Activated CD8-positive, alpha-beta memory T cell treated with anti-CD3 and anti-CD28 coated beads, Interleukin-2, amount 50 U/mL, for 4 hours (primary cell): ENCODE results near the gene SMDT1.
"Not testable (repeated sequence)": the region's sequence is repeated elsewhere in the genome, so short reads cannot be mapped to it uniquely, and the experiment has no call there.

Experiments
- DNase-seq: peaks from one replicate; pipeline ENCODE4 v3.0.0-alpha.2; 2020

SMDT1 gene

DNA sequence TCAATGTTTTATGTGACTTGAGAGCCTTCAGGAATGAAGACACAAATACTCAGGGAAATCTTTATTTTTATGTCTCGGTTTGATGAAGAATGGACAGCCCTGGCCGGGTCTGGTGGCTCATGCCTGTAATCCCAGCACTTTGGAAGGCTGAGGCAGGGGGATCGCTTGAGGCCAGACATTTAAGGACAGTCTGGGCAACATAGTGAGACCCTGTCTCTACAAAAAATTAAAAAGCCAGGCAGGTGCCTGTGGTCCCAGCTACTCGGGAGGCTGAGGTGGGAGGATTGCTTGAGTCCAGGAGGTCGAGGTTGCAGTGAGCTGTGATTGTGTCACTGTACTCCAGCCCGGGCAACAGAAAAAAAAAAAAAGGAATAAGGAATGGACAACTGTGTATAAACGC lies 8.0 kb upstream of the SMDT1 start:
- not testable (repeated sequence) for DNase-seq

DNA sequence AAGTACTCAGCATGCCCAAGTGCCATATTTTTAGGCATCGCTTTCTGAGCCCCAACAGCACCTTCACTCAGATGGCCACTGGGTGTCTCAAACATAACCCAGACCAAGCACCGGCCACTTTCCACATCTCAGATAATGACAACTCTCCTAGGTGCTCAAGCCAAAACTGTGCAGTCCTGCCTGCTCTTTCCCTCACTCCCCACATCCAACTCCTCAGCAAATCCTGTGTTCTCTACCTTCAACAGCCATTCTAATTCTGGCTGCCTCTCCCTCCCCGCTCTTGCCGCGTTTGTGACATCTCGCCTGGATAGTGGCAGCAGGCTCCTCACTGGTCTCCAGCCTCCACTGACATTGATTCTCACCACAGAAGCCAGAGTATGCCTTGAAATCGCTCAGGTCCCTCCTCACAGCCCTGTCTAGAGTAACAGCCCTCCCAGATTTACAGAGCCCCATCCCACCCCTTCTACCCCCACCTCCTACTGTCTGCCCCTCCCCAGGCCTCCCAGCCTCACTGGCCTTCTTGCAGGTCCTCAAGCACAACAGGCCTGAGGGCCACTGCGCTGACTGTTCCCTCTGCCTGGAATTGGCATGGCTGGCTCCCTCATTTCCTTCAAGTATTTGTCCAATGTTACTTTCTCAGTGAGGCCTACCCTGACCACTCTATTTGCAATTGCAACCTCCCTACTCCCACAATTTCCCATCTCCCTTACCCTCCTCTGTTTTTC lies 6.7 kb upstream of the SMDT1 start:
- no peak for DNase-seq

DNA sequence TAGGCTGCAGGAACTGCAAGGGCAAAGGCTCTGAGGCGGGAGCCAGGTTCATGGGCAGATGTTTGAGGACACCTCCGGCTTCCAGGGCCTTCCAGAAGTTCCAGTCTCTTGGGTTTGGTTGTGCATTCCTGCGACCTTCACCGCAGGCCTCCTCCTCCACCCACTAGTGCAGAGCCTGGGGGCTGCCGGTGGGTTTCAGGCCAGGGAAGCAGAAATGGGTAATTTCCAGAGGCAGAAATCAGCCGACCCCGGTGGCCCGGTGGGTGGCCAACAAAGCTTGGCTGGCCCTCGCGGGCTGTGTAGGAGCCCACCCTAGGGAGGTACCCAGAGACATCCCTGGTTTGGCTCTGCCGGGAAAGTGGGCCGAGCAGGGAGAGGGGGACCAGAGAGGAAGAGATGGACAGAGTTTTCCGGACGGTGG lies 5.9 kb upstream of the SMDT1 start:
- DNase-seq, result no peak

DNA sequence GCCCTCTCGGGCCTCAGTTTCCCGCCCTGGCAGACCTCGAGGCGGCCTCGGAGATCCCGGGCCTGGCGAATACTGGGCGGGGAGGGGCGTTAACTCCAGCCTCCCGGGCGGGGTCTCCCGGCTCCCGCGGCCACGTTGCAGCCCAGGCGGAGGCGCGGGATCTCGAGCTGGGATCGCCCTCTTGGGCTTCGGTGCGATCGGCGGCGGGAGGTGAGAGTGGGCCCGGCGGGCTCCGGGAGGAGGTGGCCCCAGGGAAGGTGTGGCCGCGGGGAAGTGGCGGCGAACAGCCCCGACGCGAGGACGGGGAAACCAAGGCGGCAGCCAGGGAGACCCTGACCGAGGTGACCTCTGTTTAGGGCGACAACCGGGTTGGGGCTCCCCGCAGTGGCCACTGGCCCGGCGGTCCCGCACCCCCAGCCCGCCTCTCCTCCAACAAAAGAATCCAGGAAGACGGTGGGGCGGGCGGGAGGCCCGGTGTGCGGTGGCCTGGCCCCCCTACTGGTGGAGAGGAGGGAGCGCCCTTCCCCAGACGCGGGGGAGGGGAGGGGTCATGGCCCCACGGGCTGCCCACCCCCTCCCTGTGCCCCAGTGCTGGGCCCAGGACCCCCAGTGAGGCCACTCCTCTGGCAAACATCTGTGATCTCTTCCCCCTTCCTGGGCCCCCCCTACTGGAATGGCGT lies 5.2 kb upstream of the SMDT1 start, which contains the start of gene PHETA2:
Gene PHETA2, plus strand, starts transcription at position 117 of the 680 bp plus-strand sequence. CDS start 3,046 bp downstream, outside the sequence.
- DNase-seq, result peak; percentile 55

DNA sequence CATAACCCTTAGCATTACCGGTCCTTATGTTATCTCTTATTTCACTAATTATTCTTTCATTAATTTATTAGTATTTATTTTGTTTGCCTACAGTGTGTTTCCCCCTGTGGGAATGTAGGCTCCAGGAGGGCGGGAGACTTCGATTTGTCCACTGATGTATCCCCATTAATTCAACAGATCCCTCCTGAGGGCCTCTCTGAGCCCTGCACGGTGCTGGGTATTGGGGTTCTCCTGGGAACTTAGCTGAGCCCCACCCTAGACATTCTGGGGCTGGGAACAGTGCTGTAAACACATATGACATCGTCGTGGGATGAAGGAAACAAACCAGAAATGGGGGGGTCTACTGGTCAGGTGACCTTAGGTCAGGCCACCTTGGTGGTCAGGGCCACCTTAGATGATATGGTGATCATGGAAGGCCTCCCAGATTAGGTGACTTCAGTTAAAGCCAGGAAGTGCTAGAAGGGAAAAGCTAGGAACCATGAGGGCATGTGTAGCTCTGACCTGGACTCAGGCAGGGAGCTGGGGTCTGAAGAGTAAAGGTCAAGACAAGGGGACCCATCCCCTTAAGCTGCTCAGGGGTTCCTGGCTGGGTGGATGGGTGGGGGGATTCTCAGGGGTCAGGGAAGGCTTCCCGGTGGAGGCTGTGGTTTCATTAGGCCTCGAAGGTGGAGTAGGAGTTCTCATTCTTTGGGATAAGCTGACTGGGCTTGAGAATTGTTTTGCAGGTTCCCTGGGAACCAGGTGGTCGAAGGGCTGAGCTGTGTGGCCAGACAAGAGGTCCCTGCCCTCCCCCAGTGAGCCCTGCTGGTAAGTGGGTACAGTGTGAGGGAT lies 4.4 kb upstream of the SMDT1 start:
- DNase-seq, result no peak

DNA sequence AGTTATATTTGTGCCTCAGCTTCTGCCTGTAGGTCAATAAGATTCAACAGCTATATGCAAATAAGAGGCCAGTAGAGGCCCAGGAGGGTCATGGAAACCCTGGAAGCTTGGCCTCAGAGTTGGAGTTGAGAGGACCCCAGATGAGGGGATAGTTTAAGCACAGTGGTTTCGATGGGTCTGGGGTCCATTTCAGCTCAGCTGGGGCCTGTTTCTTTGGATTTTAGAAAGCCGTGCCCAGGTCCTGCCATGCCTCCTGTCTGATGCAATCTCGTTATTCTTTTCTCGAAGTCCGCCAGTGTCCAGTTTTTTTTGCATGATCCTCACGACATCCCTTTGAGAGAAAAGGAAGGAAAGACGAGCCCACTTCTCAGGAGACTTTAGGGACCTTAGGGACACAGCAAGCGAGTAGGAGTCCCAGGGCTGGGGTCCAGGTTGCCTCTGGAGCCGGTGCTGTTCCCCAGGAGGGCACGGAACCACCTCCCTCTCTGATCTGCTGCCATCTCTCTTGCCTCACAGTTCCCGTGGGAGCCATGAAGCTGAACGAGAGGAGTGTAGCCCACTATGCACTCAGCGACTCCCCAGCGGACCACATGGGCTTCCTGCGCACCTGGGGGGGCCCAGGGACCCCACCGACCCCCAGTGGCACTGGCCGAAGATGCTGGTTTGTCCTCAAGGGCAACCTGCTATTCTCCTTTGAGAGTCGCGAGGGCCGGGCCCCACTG lies 2.6 kb upstream of the SMDT1 start:
- no peak for DNase-seq

DNA sequence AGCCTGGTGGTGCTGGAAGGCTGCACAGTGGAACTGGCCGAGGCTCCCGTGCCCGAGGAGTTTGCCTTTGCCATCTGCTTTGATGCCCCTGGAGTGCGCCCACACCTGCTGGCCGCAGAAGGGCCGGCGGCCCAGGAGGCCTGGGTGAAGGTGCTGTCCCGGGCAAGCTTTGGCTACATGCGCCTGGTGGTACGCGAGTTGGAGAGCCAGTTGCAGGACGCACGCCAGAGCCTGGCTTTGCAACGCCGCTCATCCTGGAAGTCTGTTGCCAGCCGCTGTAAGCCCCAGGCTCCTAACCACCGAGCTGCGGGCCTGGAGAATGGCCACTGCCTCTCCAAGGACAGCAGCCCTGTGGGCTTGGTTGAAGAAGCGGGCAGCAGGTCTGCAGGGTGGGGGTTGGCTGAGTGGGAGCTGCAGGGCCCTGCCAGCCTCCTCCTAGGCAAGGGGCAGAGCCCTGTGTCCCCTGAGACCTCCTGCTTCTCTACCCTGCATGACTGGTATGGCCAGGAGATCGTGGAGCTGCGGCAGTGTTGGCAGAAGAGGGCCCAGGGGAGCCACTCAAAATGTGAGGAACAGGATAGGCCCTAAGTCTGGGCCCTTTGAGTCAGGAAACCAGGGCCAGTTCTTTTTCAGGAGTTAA lies 1.9 kb upstream of the SMDT1 start:
- no peak for DNase-seq

DNA sequence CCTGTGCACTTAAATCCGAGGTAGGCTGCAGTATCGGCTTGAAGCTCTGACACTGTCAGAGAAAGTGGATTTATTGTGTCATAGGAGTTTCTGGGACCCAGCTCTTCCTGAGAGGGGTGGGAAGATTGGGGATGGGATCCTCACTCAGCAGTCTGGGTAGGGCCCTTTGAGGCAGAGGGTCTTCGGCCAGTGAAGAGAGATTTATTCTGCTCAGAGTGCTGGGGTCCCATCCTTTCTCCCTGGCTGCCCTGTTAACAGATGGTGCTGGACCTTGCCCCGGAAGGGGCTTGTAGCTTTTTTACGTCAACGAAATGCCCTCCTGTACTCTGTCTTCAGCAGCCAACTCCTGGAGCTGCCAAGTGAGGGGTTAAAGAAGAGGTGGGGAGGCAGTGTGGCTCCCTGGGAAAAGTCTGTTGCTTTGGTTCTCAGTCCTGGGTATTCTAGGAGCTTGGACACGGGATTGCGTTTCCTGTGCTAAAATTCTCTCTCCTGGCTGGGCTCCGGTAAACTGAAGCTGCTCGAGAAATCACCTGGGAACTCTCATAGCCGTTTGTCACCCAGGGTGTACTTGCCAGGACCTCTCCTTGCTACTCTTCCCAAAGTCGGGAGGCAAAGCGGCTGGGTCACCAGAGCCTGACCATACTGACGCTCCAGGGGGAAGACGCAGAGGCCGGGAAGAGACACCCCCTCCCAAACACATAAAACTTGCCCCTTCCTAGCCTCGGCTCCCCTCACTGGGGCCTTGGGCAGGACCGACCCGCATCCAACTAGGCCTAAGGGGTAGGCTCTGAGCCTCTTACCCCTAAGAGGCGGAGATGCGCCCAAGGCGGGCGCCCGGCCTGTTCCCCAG lies 806 bp upstream of the SMDT1 start:
- peak; percentile 29 for DNase-seq

DNA sequence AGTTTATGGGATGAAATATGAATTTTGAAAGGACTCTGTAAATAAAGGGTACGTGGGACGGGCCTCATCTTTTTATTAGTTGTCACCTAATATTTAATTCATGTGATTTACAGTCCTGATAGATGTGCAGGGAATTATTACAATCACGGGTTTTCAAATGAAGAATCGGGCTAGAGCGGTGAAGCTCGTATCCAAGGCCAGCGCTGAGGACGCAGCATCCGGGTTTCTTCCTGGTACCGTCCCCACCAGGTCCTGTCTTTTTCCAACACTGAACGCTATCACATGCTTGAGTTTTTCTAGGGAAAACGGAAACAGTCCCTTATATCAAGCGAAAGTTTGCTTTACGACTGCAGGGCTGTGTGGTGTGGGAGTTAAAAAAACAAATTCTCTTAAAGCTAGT lies 787 bp downstream of the SMDT1 start:
- DNase-seq, result no peak

DNA sequence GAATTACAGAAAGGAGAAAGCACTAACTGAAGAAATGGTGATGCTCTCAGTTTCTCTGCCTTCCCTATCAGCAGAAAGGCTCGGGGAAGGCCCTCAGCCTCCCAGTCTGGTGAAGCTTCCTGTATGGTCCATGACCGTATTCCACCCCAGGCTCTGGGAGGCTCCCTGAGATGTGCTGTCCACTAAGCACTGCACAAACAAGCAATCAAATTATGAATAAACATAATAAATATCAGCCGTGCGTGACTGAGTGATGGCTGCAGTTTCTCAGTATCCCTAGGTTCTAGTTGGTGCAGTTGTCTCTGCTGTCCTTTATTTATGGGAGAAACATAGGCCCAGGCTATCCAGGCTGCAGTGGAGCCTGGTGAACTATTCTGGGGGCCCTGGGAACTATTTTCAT lies 3.6 kb downstream of the SMDT1 start:
- DNase-seq, result no peak

DNA sequence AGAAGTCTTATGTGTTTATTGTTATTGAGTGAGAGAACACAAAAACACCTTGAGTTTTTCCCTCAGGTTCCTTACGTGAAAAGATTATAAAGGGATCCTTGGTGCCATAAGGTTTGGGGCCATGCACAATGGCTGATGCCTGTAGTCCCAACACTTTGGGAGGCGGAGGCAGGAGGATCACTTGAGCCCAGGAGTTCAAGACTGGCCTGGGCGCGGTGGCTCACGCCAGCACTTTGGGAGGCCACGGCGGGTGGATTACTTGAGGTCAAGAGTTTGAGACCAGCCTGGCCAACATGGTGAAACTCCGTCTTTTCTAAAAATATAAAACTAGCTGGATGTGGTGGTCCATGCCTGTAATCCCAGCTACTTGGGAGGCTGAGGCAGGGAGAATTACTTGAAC lies 5.4 kb downstream of the SMDT1 start:
- no peak for DNase-seq

DNA sequence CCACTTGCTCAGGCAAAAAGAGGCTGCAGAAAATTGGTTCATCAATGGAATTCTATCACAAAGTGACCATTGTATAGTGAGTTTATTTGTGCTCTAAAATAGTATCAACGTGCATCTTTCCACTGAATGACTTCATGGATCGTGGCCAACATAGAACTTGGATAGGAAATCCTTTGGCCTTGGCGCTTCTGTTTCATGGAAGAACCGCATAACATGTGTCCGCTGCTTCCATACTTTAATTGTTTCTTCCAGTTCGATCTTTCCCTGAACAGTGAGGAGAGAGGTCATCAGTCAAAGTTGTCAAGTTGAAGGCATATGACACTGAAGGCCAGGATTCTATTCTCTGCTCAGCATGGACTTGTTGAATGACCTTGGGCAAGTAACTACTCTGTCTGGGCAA lies 6.6 kb downstream of the SMDT1 start:
- no peak for DNase-seq

DNA sequence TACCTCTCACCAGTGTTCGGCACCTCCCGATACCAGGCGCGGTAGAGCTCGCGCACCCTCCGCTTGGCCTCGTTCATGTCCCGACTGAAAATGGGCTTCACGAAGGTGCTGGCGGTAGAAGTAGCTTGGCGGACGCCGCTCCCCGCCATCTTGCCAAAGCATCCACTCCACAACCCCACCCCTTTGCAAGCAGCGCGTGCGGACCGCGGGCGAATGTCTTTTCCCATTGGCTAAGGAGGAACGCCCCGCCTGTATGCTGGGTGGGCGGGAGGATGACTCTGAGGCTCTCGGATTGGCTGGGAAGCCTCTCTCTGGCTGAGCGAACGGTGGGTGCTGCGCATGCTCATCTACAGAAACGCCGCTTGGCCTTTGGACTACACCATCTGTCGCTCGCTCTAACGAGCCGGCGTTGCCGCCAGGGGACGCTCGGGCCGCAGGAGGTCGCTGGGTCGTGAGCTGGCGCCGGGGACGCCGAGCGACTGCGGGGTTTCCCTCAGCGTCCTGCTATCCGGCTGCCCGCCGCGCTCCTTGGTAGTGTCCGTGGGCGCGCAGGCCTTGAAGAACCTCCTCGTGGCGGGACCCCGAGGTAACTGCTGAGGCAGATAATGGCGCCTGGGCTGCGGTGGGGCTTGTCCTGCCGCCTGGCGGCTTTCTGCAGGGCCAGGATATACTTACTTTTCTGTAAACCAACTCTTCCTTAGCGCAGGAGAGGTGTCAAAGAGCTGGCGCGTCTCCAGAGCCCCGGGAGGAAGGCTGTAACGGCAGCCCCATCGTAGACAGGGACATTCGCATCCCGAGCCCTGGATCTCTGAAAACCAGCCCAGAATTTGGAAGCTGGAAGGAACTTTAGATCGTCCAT lies 11.3 kb downstream of the SMDT1 start, which contains the start of gene NDUFA6:
Gene NDUFA6, minus strand, starts transcription at position 177 of the 859 bp plus-strand sequence. Its CDS starts 28 bp downstream, at position 149.
- DNase-seq, result peak; percentile 97

DNA sequence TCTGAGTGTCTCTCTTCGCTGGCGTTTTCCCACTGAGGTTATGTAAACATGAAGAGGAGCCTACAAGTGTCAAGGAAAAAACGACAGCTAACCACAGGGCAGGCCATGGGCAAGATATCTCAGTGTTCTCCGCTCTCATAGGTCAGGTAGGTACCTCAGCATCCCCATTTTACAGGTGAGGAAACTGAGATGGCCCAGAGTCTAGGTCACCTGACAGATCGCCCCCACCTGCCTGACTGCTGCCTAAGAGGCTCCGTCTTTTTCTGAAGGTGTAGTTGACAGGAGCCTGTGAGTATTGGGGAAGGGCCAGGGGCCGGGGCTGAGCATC lies 11.9 kb downstream of the SMDT1 start:
- no peak for DNase-seq

DNA sequence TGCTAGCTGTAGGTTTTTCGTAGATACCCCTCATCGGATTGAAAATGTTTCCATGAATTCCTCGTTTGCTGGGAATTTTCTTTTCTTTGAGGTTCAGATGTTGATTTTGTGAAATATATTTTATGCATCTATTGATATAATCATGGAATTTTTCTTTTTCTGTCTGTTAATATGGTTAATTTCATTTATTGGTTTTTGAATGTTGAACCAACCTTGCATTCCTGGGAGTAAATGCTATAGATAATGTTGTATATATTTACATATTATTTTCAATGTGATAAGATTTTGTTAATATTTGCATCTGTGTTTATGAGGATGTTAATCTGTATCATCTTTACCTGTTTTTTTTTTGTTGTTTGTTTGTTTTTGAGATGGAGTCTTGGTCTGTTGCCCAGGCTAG lies 21.7 kb downstream of the SMDT1 start:
- no peak for DNase-seq

DNA sequence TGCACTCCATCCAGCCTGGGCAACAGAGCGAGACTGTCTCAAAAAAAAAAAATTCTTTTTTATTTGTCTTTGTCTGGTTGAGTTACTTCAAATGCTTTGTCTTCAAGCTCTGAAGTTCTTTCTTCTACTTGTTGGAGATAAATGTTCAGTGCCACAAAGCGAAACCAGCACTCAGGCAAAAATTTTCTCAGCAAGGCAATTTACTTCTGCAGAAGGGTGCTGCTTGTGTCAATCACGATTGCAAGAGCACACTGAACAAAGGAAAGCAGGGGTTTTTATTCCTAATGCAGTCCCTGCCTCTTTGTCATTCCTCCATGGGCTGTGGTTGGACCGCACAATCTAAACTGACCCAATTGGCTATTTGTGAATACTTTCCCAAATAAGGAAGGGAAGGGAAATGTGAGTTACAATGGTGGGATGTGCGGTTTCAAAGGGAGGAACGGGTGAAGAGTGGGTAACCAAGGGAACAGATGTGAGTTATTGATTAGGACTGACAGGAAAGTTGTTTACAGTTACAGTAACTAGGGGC lies 24.9 kb downstream of the SMDT1 start:
- DNase-seq, result not testable (repeated sequence)

DNA sequence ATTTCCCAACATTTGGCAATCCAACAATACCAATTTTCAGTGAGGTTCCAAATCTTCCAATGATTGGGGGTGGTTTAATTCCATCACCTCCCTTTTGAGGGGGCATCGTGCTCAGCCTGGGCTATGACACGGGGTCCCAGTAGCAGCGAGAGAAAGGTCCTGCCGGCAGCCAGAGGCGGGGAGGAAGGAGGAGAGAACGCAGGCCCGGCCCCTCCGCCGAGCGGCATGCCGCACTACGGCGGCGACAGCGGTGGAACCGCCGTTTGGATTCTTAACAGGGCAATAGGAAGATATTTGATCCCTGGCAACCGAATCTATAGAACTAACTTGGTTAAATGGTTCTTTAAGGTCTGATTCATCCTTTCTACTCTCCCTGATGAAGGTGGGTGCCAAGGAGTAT lies 29.3 kb downstream of the SMDT1 start:
- DNase-seq, result no peak

DNA sequence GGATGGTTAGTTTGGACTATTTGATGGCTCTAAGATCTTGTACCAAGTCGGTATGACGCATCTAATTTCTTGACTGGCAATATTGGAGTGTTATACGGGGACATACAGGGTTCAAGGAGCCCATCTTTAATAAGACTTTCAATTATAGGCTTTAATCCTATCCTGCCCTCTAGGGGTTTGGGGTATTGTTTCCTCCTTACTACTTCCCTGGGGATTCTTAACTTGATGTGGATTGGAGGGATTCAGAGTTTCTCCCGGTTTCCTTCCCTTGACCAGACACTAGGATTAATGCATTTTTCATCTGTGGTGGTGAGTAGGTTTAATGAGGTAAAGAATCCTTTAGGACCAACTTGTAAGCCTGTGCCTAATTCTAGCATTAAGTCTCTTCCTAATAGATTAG lies 32.3 kb downstream of the SMDT1 start:
- DNase-seq, result no peak

DNA sequence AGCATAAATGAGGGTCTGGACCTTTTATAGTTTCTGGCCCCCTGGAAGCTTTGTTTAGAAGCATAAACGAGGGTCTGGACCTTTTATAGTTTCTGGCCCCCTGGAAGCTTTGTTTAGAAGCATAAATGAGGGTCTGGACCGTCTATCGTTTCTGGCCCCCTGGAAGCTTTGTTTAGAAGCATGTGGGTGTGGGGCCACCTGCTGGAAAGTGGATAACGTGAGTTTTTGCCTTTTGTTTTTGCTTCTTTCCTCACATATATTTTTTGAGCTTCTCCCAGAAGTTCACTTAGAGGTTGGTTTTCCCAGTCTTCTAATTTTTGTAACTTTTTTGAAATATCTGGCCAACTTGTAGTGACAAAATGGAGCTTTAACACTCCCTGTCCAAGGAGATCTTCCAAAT lies 33.3 kb downstream of the SMDT1 start:
- DNase-seq, result not testable (repeated sequence)

DNA sequence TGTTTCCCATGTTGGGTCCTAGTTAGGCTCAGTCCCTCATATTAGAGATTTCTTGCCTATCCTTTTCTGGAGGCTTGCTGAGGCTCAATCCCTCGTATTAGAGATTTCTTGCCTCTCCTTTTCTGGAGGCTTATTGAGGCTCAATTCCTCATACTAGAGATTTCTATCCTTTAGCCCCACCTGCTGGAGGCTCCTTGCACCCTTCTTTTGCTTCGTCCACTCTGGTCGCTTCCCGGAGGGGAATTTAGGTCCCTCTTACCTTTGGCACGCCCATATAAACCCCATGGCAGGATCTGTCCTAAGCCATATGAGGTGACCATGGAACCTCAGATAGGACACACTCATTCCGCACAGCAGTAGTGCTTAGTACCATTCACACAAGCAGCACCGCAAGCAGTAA lies 35.2 kb downstream of the SMDT1 start:
- DNase-seq, result no peak
